Subcutaneous abdominal adipose tissue (tissue), 5 donors: ENCODE measurements around the gene HEATR5B.

Experiments
- H3K27ac ChIP-seq: one replicate; pipeline ENCODE4 v1.7.0; 2013; ENCODE audit warnings: low read depth, mild to moderate bottlenecking, inconsistent platforms, low read length, moderate library complexity
- H3K27me3 ChIP-seq, 5 donors: one replicate each; pipeline ENCODE4 v1.7.0; 2013; ENCODE audit warnings: low read length in 5 of 5, inconsistent platforms in 1 of 5; ENCODE audit not compliant: control insufficient read depth in 5 of 5, insufficient read depth in 4 of 5
- H3K36me3 ChIP-seq, 5 donors: one replicate each; pipeline ENCODE4 v1.7.0; 2013; ENCODE audit warnings: low read length in 5 of 5; ENCODE audit not compliant: control insufficient read depth in 5 of 5, insufficient read depth in 5 of 5
- H3K4me1 ChIP-seq, 5 donors: one replicate each; pipeline ENCODE4 v1.7.0; 2013; ENCODE audit warnings: low read length in 5 of 5, mild to moderate bottlenecking in 3 of 5, moderate library complexity in 1 of 5; ENCODE audit not compliant: control insufficient read depth in 5 of 5, insufficient read depth in 5 of 5
- H3K4me3 ChIP-seq, 5 donors: one replicate each; pipeline ENCODE4 v1.7.0; 2013; ENCODE audit warnings: low read length in 5 of 5, low read depth in 1 of 5
- H3K9ac ChIP-seq, 5 donors: one replicate each; pipeline ENCODE4 v1.7.0; 2013; ENCODE audit warnings: low read length in 5 of 5, mild to moderate bottlenecking in 4 of 5, moderate library complexity in 3 of 5
- H3K9me3 ChIP-seq, 5 donors: one replicate each; pipeline ENCODE4 v1.7.0; 2013; ENCODE audit warnings: low read length in 5 of 5; ENCODE audit not compliant: control insufficient read depth in 5 of 5
- donor health status: healthy.
- donor health status: healthy.
- donor health status: healthy.
- donor health status: healthy.
- donor health status: healthy.

Gene HEATR5B

GRCh38 chr2:37080266-37080665 is 3.9 kb downstream of the HEATR5B start:
- no peak overlapping the region for H3K27ac ChIP-seq
- H3K9ac ChIP-seq: no peak overlapping the region
- H3K27me3 ChIP-seq: no peaks in the 10 kb centered on the region
- peaks cover 0 to 43% (median 39%) of the 10 kb centered on the region in 5 donors for H3K4me1 ChIP-seq
- peaks cover 14 to 38% (median 34%) of the 10 kb centered on the region in 5 donors for H3K36me3 ChIP-seq
- no peaks in the 10 kb centered on the region for H3K9me3 ChIP-seq
- no peak overlapping the region for H3K4me3 ChIP-seq

GRCh38 chr2:37070931-37071330 is 13.2 kb downstream of the HEATR5B start:
- no peaks in the 10 kb centered on the region for H3K9me3 ChIP-seq
- no peak overlapping the region for H3K9ac ChIP-seq
- no peaks in the 10 kb centered on the region for H3K27me3 ChIP-seq
- no peak overlapping the region for H3K4me3 ChIP-seq
- peaks cover 32 to 64% (median 44%) of the 10 kb centered on the region in 5 donors for H3K36me3 ChIP-seq
- H3K27ac ChIP-seq: no peak overlapping the region
- no peaks in the 10 kb centered on the region for H3K4me1 ChIP-seq

GRCh38 chr2:37068686-37069085 is 15.5 kb downstream of the HEATR5B start:
- no peak overlapping the region for H3K4me3 ChIP-seq
- H3K27ac ChIP-seq: no peak overlapping the region
- no peaks in the 10 kb centered on the region for H3K27me3 ChIP-seq
- peaks cover 29 to 68% (median 55%) of the 10 kb centered on the region in 5 donors for H3K36me3 ChIP-seq
- H3K4me1 ChIP-seq: no peaks in the 10 kb centered on the region
- no peaks in the 10 kb centered on the region for H3K9me3 ChIP-seq
- no peak overlapping the region for H3K9ac ChIP-seq

- Histone ChIP-seq H3K4me3 (no peak overlapping the region), H3K4me1 (no peaks in the 10 kb centered on the region), H3K9me3 (no peaks in the 10 kb centered on the region), H3K27ac (no peak overlapping the region), H3K9ac (no peak overlapping the region), H3K27me3 (no peaks in the 10 kb centered on the region), H3K36me3 (peaks cover 60 to 81% (median 70%) of the 10 kb centered on the region in 5 donors)
Measured at GRCh38 chr2:37061776-37062175, 22.4 kb downstream of the HEATR5B start.

- H3K9me3 ChIP-seq: no peaks in the 10 kb centered on the region
- H3K4me1 ChIP-seq: no peaks in the 10 kb centered on the region
- no peak overlapping the region for H3K4me3 ChIP-seq
- H3K36me3 ChIP-seq: peaks cover 61 to 86% (median 75%) of the 10 kb centered on the region in 5 donors
- H3K27me3 ChIP-seq: no peaks in the 10 kb centered on the region
- no peak overlapping the region for H3K27ac ChIP-seq
- no peak overlapping the region for H3K9ac ChIP-seq
Measured at GRCh38 chr2:37061013-37061711, 23.0 kb downstream of the HEATR5B start.

- Histone ChIP-seq H3K27me3 (no peaks in the 10 kb centered on the region), H3K9ac (no peak overlapping the region), H3K4me1 (no peaks in the 10 kb centered on the region), H3K27ac (no peak overlapping the region), H3K36me3 (peaks cover 62 to 86% (median 75%) of the 10 kb centered on the region in 5 donors), H3K4me3 (no peak overlapping the region), H3K9me3 (no peaks in the 10 kb centered on the region)
Measured at GRCh38 chr2:37060446-37060845, 23.7 kb downstream of the HEATR5B start.

GRCh38 chr2:37059841-37060240 is 24.3 kb downstream of the HEATR5B start:
- Histone ChIP-seq H3K4me1 (no peaks in the 10 kb centered on the region), H3K27ac (no peak overlapping the region), H3K4me3 (no peak overlapping the region), H3K9me3 (no peaks in the 10 kb centered on the region), H3K36me3 (peaks cover 66 to 81% (median 74%) of the 10 kb centered on the region in 5 donors), H3K9ac (no peak overlapping the region), H3K27me3 (no peaks in the 10 kb centered on the region)

- Histone ChIP-seq H3K27me3 (no peaks in the 10 kb centered on the region), H3K4me3 (no peak overlapping the region), H3K36me3 (peaks cover 43 to 69% (median 64%) of the 10 kb centered on the region in 5 donors), H3K9me3 (no peaks in the 10 kb centered on the region), H3K9ac (no peak overlapping the region), H3K4me1 (no peaks in the 10 kb centered on the region), H3K27ac (no peak overlapping the region)
Measured at GRCh38 chr2:37052600-37053332, 31.4 kb downstream of the HEATR5B start.

GRCh38 chr2:37039580-37039979 is 44.6 kb downstream of the HEATR5B start:
- Histone ChIP-seq H3K9me3 (no peaks in the 10 kb centered on the region), H3K27me3 (no peaks in the 10 kb centered on the region), H3K4me1 (peaks cover 0 to 9% (median 5%) of the 10 kb centered on the region in 5 donors), H3K4me3 (no peak overlapping the region), H3K9ac (no peak overlapping the region), H3K27ac (no peak overlapping the region), H3K36me3 (peaks cover 19 to 55% (median 35%) of the 10 kb centered on the region in 5 donors)

GRCh38 chr2:37037771-37038170 is 46.4 kb downstream of the HEATR5B start:
- Histone ChIP-seq H3K9me3 (no peaks in the 10 kb centered on the region), H3K36me3 (peaks cover 19 to 57% (median 35%) of the 10 kb centered on the region in 5 donors), H3K27ac (no peak overlapping the region), H3K4me1 (peaks cover 0 to 3% (median 0%) of the 10 kb centered on the region in 5 donors), H3K9ac (no peak overlapping the region), H3K27me3 (no peaks in the 10 kb centered on the region), H3K4me3 (no peak overlapping the region)
